ENCODE data around the gene ZNF331.

Gene ZNF331

GRCh38 chr19:53525922-53526321 is 12.0 kb upstream of the ZNF331 start:
- TF ChIP-seq CTCF (conservative IDR thresholded peaks at IDR 0.05; ENCODE audit: low read length), result no peak
- DNase-seq (ENCODE audit: low read depth), result no peak
- H3K4me3 ChIP-seq (ENCODE audit: low read length), result no peak overlapping the region

GRCh38 chr19:53530622-53531021 is 7.3 kb upstream of the ZNF331 start:
- TF ChIP-seq CTCF (conservative IDR thresholded peaks at IDR 0.05; ENCODE audit: low read length), result no peak
- no peak for DNase-seq (ENCODE audit: low read depth)
- no peak overlapping the region for H3K4me3 ChIP-seq (ENCODE audit: low read length)

DNA sequence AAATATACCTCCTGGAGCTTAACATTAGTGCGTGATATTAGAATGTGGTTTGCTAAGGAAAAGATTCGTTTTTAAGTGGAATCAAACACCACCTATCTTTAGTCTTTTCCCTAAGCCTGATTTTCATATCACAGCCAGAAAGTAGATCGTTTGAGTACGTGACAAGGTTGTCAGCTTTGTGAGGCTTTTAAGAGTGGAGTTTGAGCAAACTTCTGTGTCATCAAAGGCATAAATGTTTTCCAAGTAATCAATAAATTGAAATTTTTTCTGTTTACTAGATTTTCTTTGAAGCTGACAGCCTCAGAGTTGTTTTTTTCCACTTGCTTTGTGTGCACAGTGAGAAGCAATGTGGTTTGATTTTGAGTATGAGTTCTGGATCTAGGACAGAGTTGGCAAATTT is 6.5 kb upstream of the ZNF331 start:
- no peak overlapping the region for H3K4me3 ChIP-seq (ENCODE audit: low read length)
- no peak for DNase-seq (ENCODE audit: low read depth)
- TF ChIP-seq CTCF (conservative IDR thresholded peaks at IDR 0.05; ENCODE audit: low read length), result no peak

DNA sequence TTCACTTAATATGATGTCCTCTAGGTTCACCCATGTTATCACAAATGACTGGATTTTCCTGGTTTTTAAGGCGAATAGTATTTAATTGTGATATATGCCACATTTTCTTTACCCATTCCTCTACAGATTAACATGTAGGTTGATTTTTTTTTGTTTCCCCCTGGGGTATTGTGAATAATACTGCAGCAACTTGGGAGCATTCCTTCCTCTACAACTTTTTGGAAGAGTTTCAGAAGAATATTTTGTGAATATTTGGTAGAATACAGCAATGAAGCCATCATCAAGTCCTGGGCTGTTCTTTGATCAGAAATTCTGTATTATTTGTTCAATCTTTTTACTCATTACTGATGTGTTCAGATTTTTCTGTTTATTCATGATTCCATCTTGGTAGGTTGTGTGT is 5.6 kb upstream of the ZNF331 start:
- TF ChIP-seq CTCF (conservative IDR thresholded peaks at IDR 0.05; ENCODE audit: low read length), result no peak
- H3K4me3 ChIP-seq (ENCODE audit: low read length), result no peak overlapping the region
- no peak for DNase-seq (ENCODE audit: low read depth)

GRCh38 chr19:53536225-53536548 is 1.8 kb upstream of the ZNF331 start:
- TF ChIP-seq CTCF (conservative IDR thresholded peaks at IDR 0.05; ENCODE audit: low read length), result no peak
- DNase-seq (ENCODE audit: low read depth), result no peak
- no peak overlapping the region for H3K4me3 ChIP-seq (ENCODE audit: low read length)

- peak overlapping the region; percentile 90 for H3K4me3 ChIP-seq (ENCODE audit: low read length)
- TF ChIP-seq CTCF (conservative IDR thresholded peaks at IDR 0.05; ENCODE audit: low read length), result no peak
- DNase-seq (ENCODE audit: low read depth), result no peak
Measured at GRCh38 chr19:53537121-53537520, 824 bp upstream of the ZNF331 start.

- DNase-seq (ENCODE audit: low read depth), result no peak
- TF ChIP-seq CTCF (conservative IDR thresholded peaks at IDR 0.05; ENCODE audit: low read length), result no peak
- H3K4me3 ChIP-seq (ENCODE audit: low read length), result peak overlapping the region; percentile 90
Measured at GRCh38 chr19:53538378-53539109, 599 bp downstream of the ZNF331 start.

Measured in AG10803 (cell line).